Loucy (cell line): ENCODE measurements around the gene PPP1R27.

Source experiments
- H2AFZ ChIP-seq: fragments of 200-600 bp; sonication (generic); 2 replicates; pipeline ENCODE4 v1.6.0; 2016; ENCODE audit warnings: antibody characterized with exemption, mild to moderate bottlenecking, low read length, moderate library complexity
- H3F3A ChIP-seq: fragments of 200-600 bp; 2 replicates; pipeline ENCODE4 v1.6.0; 2016; ENCODE audit warnings: antibody characterized with exemption, low read depth, mild to moderate bottlenecking
- H3K27me3 ChIP-seq: fragments of 200-600 bp; sonication (generic); 2 replicates; pipeline ENCODE4 v1.6.1; 2014; ENCODE audit warnings: low read length, mild to moderate bottlenecking; ENCODE audit not compliant: insufficient read depth, poor library complexity, severe bottlenecking
- H3K36me3 ChIP-seq: fragments of 200-600 bp; sonication (generic); 2 replicates; pipeline ENCODE4 v1.6.1; 2016; ENCODE audit warnings: low read length; ENCODE audit not compliant: insufficient read depth
- H3K4me1 ChIP-seq: fragments of 200-600 bp; sonication (generic); 2 replicates; pipeline ENCODE4 v1.5.1; 2014; ENCODE audit warnings: low read length, mild to moderate bottlenecking; ENCODE audit not compliant: insufficient read depth, poor library complexity, severe bottlenecking
- H3K4me2 ChIP-seq: fragments of 200-600 bp; sonication (generic); 2 replicates; pipeline ENCODE4 v1.6.0; 2014; ENCODE audit warnings: antibody characterized with exemption, low read length, low read depth, mild to moderate bottlenecking; ENCODE audit not compliant: poor library complexity, severe bottlenecking
- H3K4me3 ChIP-seq: fragments of 200-600 bp; sonication (generic); 2 replicates; pipeline ENCODE4 v1.5.1; 2014; ENCODE audit warnings: low read length, mild to moderate bottlenecking, mixed read lengths; ENCODE audit not compliant: poor library complexity, severe bottlenecking
- H3K79me2 ChIP-seq: fragments of 200-600 bp; sonication (generic); 2 replicates; pipeline ENCODE4 v1.6.1; 2014; ENCODE audit warnings: low read length; ENCODE audit not compliant: insufficient read depth
- H3K9ac ChIP-seq: fragments of 200-600 bp; sonication (generic); 2 replicates; pipeline ENCODE4 v1.6.0; 2014; ENCODE audit warnings: mild to moderate bottlenecking, low read depth, low read length, moderate library complexity; ENCODE audit not compliant: poor library complexity, severe bottlenecking
- H3K9me2 ChIP-seq: fragments of 200-600 bp; sonication (generic); replicated peaks from 2 replicates; pipeline ENCODE4 v1.6.1; 2016; ENCODE audit warnings: low read depth, low read length, mixed read lengths
- H3K9me3 ChIP-seq: fragments of 200-600 bp; sonication (generic); 2 replicates; pipeline ENCODE4 v1.6.1; 2014; ENCODE audit warnings: mild to moderate bottlenecking, antibody characterized with exemption, low read length, low read depth; ENCODE audit not compliant: insufficient read depth
- H4K20me1 ChIP-seq: fragments of 200-600 bp; sonication (generic); 2 replicates; pipeline ENCODE4 v1.6.0; 2014; ENCODE audit warnings: antibody characterized with exemption, low read length, mild to moderate bottlenecking; ENCODE audit not compliant: insufficient read depth, poor library complexity, severe bottlenecking
- EZH2phosphoT487 ChIP-seq: fragments of 200-600 bp; IDR thresholded peaks from 2 replicates; pipeline ENCODE4 v1.6.1; 2018; ENCODE audit warnings: antibody characterized with exemption, mild to moderate bottlenecking, moderate library complexity, borderline replicate concordance
- TF ChIP-seq, protein P1 (sequence below): fragments of 200-600 bp; sonication (generic); conservative IDR thresholded peaks from 2 replicates; pipeline ENCODE4 v1.5.1; 2014; ENCODE audit warnings: mild to moderate bottlenecking, antibody characterized with exemption, low read length

PPP1R27 gene

GRCh38 chr17:81808778-81809555 lies 25.9 kb downstream of the PPP1R27 start:
- TF ChIP-seq, protein P1, sequence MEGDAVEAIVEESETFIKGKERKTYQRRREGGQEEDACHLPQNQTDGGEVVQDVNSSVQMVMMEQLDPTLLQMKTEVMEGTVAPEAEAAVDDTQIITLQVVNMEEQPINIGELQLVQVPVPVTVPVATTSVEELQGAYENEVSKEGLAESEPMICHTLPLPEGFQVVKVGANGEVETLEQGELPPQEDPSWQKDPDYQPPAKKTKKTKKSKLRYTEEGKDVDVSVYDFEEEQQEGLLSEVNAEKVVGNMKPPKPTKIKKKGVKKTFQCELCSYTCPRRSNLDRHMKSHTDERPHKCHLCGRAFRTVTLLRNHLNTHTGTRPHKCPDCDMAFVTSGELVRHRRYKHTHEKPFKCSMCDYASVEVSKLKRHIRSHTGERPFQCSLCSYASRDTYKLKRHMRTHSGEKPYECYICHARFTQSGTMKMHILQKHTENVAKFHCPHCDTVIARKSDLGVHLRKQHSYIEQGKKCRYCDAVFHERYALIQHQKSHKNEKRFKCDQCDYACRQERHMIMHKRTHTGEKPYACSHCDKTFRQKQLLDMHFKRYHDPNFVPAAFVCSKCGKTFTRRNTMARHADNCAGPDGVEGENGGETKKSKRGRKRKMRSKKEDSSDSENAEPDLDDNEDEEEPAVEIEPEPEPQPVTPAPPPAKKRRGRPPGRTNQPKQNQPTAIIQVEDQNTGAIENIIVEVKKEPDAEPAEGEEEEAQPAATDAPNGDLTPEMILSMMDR = no peak
- no peak overlapping the region for H3K4me2 ChIP-seq
- H3K4me1 ChIP-seq = no peaks in the 10 kb centered on the region
- no peaks in the 10 kb centered on the region for H3F3A ChIP-seq
- H3K27me3 ChIP-seq = no peaks in the 10 kb centered on the region
- no peak overlapping the region for H3K4me3 ChIP-seq
- H3K79me2 ChIP-seq = no peaks in the 10 kb centered on the region
- H2AFZ ChIP-seq = no peak overlapping the region
- H3K36me3 ChIP-seq = no peaks in the 10 kb centered on the region
- no peaks in the 10 kb centered on the region for H4K20me1 ChIP-seq
- H3K9ac ChIP-seq = no peak overlapping the region
- no peaks in the 10 kb centered on the region for H3K9me2 ChIP-seq
- H3K9me3 ChIP-seq = no peaks in the 10 kb centered on the region

DNA sequence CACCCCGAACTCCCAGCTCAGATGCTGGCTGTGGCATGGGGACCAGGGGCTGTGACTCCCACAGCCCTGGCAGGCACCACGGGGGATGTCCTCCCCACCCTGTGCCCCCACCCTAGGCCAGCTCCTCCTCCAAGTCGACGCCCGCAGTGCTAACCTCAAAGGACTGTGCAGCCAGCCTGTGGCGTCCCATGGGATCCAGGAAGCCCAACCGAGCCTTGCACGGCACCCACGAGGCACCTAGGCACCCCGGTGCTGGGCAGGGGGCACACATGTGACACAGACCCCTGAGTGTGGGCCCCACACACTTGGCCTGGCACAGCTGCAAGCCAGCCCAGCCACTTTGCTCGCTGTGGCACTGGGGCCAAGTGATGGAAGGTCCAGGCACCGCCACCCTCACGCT lies 27.0 kb downstream of the PPP1R27 start:
- H3F3A ChIP-seq = no peaks in the 10 kb centered on the region
- no peak overlapping the region for H2AFZ ChIP-seq
- no peaks in the 10 kb centered on the region for H4K20me1 ChIP-seq
- H3K9me3 ChIP-seq = no peaks in the 10 kb centered on the region
- H3K9ac ChIP-seq = no peak overlapping the region
- H3K4me3 ChIP-seq = no peak overlapping the region
- no peaks in the 10 kb centered on the region for H3K36me3 ChIP-seq
- no peaks in the 10 kb centered on the region for H3K9me2 ChIP-seq
- H3K79me2 ChIP-seq = no peaks in the 10 kb centered on the region
- no peak overlapping the region for H3K4me2 ChIP-seq
- no peaks in the 10 kb centered on the region for H3K27me3 ChIP-seq
- TF ChIP-seq EZH2phosphoT487 = no peak
- TF ChIP-seq, protein P1 = no peak
- no peaks in the 10 kb centered on the region for H3K4me1 ChIP-seq

DNA sequence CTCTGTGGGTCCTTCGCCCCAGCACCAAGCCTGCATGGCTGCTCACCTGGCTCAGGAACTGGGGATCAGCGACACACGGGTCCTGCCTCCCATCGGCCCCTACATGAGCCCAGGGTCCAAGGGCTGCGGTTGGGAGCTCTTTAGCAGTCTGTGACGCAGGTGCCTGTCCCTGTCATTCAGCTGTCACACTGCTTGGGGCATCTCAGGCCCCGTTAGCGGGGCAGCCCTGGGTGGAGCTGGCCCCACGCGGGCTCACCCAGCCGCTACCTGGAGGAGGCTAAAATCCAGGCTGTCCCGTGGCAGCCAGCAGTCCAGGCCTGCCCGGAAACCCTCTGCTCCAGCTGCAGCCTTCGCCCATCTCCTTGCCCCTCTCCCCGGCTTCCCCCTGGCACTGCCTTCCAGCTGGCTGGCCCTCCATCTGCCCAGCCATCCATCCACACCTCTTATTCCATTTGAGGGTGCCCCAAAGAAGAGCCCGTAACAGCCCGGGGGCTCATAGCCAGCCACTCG lies 27.6 kb downstream of the PPP1R27 start:
- H3K4me3 ChIP-seq = no peak overlapping the region
- H3K4me2 ChIP-seq = no peak overlapping the region
- H3K9me2 ChIP-seq = no peaks in the 10 kb centered on the region
- no peaks in the 10 kb centered on the region for H3K9me3 ChIP-seq
- no peaks in the 10 kb centered on the region for H3K27me3 ChIP-seq
- no peaks in the 10 kb centered on the region for H4K20me1 ChIP-seq
- TF ChIP-seq, protein P1 = no peak
- no peak for TF ChIP-seq EZH2phosphoT487
- H3K9ac ChIP-seq = no peak overlapping the region
- no peaks in the 10 kb centered on the region for H3F3A ChIP-seq
- H2AFZ ChIP-seq = no peak overlapping the region
- H3K79me2 ChIP-seq = no peaks in the 10 kb centered on the region
- H3K36me3 ChIP-seq = no peaks in the 10 kb centered on the region
- H3K4me1 ChIP-seq = no peaks in the 10 kb centered on the region
